Muscle layer of duodenum (tissue), 2 donors: ENCODE measurements around the gene FBXO22.

ENCODE experiments used
- H3K27ac ChIP-seq: one replicate; pipeline ENCODE4 v1.7.0; 2013; ENCODE audit warnings: mild to moderate bottlenecking, low read length
- H3K27me3 ChIP-seq: one replicate; pipeline ENCODE4 v1.7.0; 2013; ENCODE audit warnings: low read depth, mild to moderate bottlenecking, control low read depth, low read length
- H3K36me3 ChIP-seq, 2 donors: one replicate each; pipeline ENCODE4 v1.7.0; 2013; ENCODE audit warnings: low read length in 2 of 2, control low read depth in 1 of 2, mild to moderate bottlenecking in 1 of 2; ENCODE audit not compliant: insufficient read depth in 2 of 2, control insufficient read depth in 1 of 2
- H3K4me1 ChIP-seq, 2 donors: one replicate each; pipeline ENCODE4 v1.7.0; 2013; ENCODE audit warnings: low read length in 2 of 2, mild to moderate bottlenecking in 2 of 2, control low read depth in 1 of 2, moderate library complexity in 1 of 2; ENCODE audit not compliant: insufficient read depth in 2 of 2, control insufficient read depth in 1 of 2
- H3K4me3 ChIP-seq, 2 donors: one replicate each; pipeline ENCODE4 v1.7.0; 2013; ENCODE audit warnings: low read length in 2 of 2, low read depth in 1 of 2, mild to moderate bottlenecking in 1 of 2
- H3K9me3 ChIP-seq, 2 donors: one replicate each; pipeline ENCODE4 v1.7.0; 2013; ENCODE audit warnings: low read length in 2 of 2, control low read depth in 1 of 2, mild to moderate bottlenecking in 1 of 2; ENCODE audit not compliant: control insufficient read depth in 1 of 2
- donor health status: healthy.

The FBXO22 gene

GRCh38 chr15:75921732-75922703 is 18.3 kb downstream of the FBXO22 start:
- Histone ChIP-seq H3K27me3 (no peaks in the 10 kb centered on the region), H3K9me3 (no peaks in the 10 kb centered on the region), H3K4me3 (no peak overlapping the region), H3K36me3 (peaks cover 11 to 14% of the 10 kb centered on the region in 2 donors), H3K4me1 (peaks cover 0 to 11% of the 10 kb centered on the region in 2 donors), H3K27ac (no peak overlapping the region)

- H3K4me1 ChIP-seq, result peaks cover 0 to 11% of the 10 kb centered on the region in 2 donors
- no peaks in the 10 kb centered on the region for H3K27me3 ChIP-seq
- no peak overlapping the region for H3K27ac ChIP-seq
- H3K36me3 ChIP-seq, result peaks cover 0 to under 1% of the 10 kb centered on the region in 2 donors
- no peak overlapping the region for H3K4me3 ChIP-seq
- H3K9me3 ChIP-seq, result no peaks in the 10 kb centered on the region
Observed at GRCh38 chr15:75923756-75924155, 20.1 kb downstream of the FBXO22 start.

GRCh38 chr15:75924576-75924975 is 20.9 kb downstream of the FBXO22 start:
- Histone ChIP-seq H3K27me3 (no peaks in the 10 kb centered on the region), H3K4me1 (peaks cover 0 to 11% of the 10 kb centered on the region in 2 donors), H3K36me3 (no peaks in the 10 kb centered on the region), H3K9me3 (no peaks in the 10 kb centered on the region), H3K27ac (no peak overlapping the region), H3K4me3 (no peak overlapping the region)

GRCh38 chr15:75925440-75925839 is 21.8 kb downstream of the FBXO22 start:
- H3K36me3 ChIP-seq, result no peaks in the 10 kb centered on the region
- H3K27ac ChIP-seq, result no peak overlapping the region

GRCh38 chr15:75926931-75927330 is 23.3 kb downstream of the FBXO22 start:
- Histone ChIP-seq H3K27me3 (no peaks in the 10 kb centered on the region), H3K9me3 (no peaks in the 10 kb centered on the region), H3K4me1 (peaks cover 0 to 9% of the 10 kb centered on the region in 2 donors), H3K36me3 (peaks cover 5 to 6% of the 10 kb centered on the region in 2 donors), H3K27ac (no peak overlapping the region), H3K4me3 (no peak overlapping the region)

More at GRCh38 chr15:75925440-75925839, 21.8 kb downstream of the FBXO22 start:
- no peak overlapping the region for H3K4me3 ChIP-seq
- H3K4me1 ChIP-seq, result peaks cover 0 to 11% of the 10 kb centered on the region in 2 donors
- no peaks in the 10 kb centered on the region for H3K9me3 ChIP-seq
- H3K27me3 ChIP-seq, result no peaks in the 10 kb centered on the region

- H3K27me3 ChIP-seq, result no peaks in the 10 kb centered on the region
- H3K9me3 ChIP-seq, result no peaks in the 10 kb centered on the region
- H3K4me1 ChIP-seq, result peaks cover 0 to 3% of the 10 kb centered on the region in 2 donors
- peaks cover 9 to 10% of the 10 kb centered on the region in 2 donors for H3K36me3 ChIP-seq
- H3K27ac ChIP-seq, result no peak overlapping the region
- H3K4me3 ChIP-seq, result no peak overlapping the region
Observed at GRCh38 chr15:75927601-75928000, 23.9 kb downstream of the FBXO22 start.

GRCh38 chr15:75928680-75929608 is 25.3 kb downstream of the FBXO22 start:
- Histone ChIP-seq H3K9me3 (no peaks in the 10 kb centered on the region), H3K27me3 (no peaks in the 10 kb centered on the region), H3K4me3 (no peak overlapping the region), H3K27ac (no peak overlapping the region), H3K4me1 (no peaks in the 10 kb centered on the region), H3K36me3 (peaks cover 18% of the 10 kb centered on the region in 2 donors)

- H3K36me3 ChIP-seq, result peaks cover 22 to 26% of the 10 kb centered on the region in 2 donors
- H3K4me3 ChIP-seq, result no peak overlapping the region
- no peaks in the 10 kb centered on the region for H3K27me3 ChIP-seq
- no peaks in the 10 kb centered on the region for H3K4me1 ChIP-seq
- no peaks in the 10 kb centered on the region for H3K9me3 ChIP-seq
- H3K27ac ChIP-seq, result no peak overlapping the region
Observed at GRCh38 chr15:75929799-75930565, 26.3 kb downstream of the FBXO22 start.

- H3K27me3 ChIP-seq, result no peaks in the 10 kb centered on the region
- no peak overlapping the region for H3K4me3 ChIP-seq
- no peaks in the 10 kb centered on the region for H3K4me1 ChIP-seq
- no peaks in the 10 kb centered on the region for H3K9me3 ChIP-seq
- H3K36me3 ChIP-seq, result peaks cover 22 to 32% of the 10 kb centered on the region in 2 donors
- H3K27ac ChIP-seq, result no peak overlapping the region
Observed at GRCh38 chr15:75930866-75931265, 27.2 kb downstream of the FBXO22 start.

GRCh38 chr15:75942464-75942863 is 38.8 kb downstream of the FBXO22 start:
- Histone ChIP-seq H3K27me3 (no peaks in the 10 kb centered on the region), H3K4me3 (no peak overlapping the region), H3K9me3 (no peaks in the 10 kb centered on the region), H3K36me3 (no peaks in the 10 kb centered on the region), H3K4me1 (no peaks in the 10 kb centered on the region), H3K27ac (no peak overlapping the region)
